NT2/D1 (cell line): Measurements from ENCODE around the gene PKP4.

Experiments
- SUZ12 ChIP-seq: IDR thresholded peaks from 2 replicates; pipeline ENCODE4 v1.6.1; 2011; ENCODE audit not compliant: insufficient read length, insufficient read depth; ENCODE audit errors: extremely low read depth
- YY1 ChIP-seq: IDR thresholded peaks from 2 replicates; pipeline ENCODE4 v1.6.1; 2011; ENCODE audit not compliant: insufficient read length, insufficient read depth
- ZNF274 ChIP-seq: IDR thresholded peaks from 2 replicates; pipeline ENCODE4 v1.6.1; 2011; ENCODE audit warnings: mild to moderate bottlenecking, low read depth, low read length

GRCh38 chr2:158668001-158668765, 211.4 kb downstream of the PKP4 start:
- TF ChIP-seq ZNF274 (no peak), SUZ12 (no peak), YY1 (no peak)
